K562 (cell line): Measurements from ENCODE around the gene EIF3K. TPM values are rescaled to one million over a fixed set of nuclear protein-coding genes. Genes with fewer than 3 reads are reported as not detected.
A peak's percentile ranks its signal among the peaks of the same experiment; 100 is the strongest.

Source experiments
- MYNN ChIP-seq, 2 experiments: sonication (generic); formaldehyde crosslinking in 1 of 2; IDR thresholded peaks; 2 replicates each; pipeline versions ENCODE4 v1.5.0 to v1.6.1; 2016 to 2020; ENCODE audit warnings: antibody characterized with exemption in 1 of 2, missing genetic modification reagents in 1 of 2
- NFIX ChIP-seq: fragments of 250-450 bp; sonication (Bioruptor Pico); IDR thresholded peaks from 2 replicates; pipeline ENCODE4 v1.4.0; 2020; ENCODE audit warnings: low read depth, mild to moderate bottlenecking, moderate library complexity
- TAL1 ChIP-seq: fragments of 450-650 bp; IDR thresholded peaks from 2 replicates; pipeline ENCODE4 v1.6.1; 2016; ENCODE audit warnings: mild to moderate bottlenecking
- USF1 ChIP-seq: sonication (generic); formaldehyde crosslinking; IDR thresholded peaks from 2 replicates; pipeline ENCODE4 v1.9.0; 2022; ENCODE audit warnings: mild to moderate bottlenecking, missing genetic modification reagents
- ZNF318 ChIP-seq, 2 experiments: fragments of 450-650 bp; IDR thresholded peaks; 2 replicates each; pipeline ENCODE4 v1.6.1; 2016; ENCODE audit warnings: mild to moderate bottlenecking in 2 of 2, borderline replicate concordance in 1 of 2, low read depth in 1 of 2, moderate library complexity in 1 of 2
- ZNF551 ChIP-seq: fragments of 250-450 bp; sonication (Bioruptor Pico); IDR thresholded peaks from 2 replicates; pipeline ENCODE4 v1.5.0; 2021; ENCODE audit warnings: mild to moderate bottlenecking, moderate library complexity
- ZNF780A ChIP-seq: fragments of 250-450 bp; sonication (Bioruptor Pico); IDR thresholded peaks from 2 replicates; pipeline ENCODE4 v1.5.0; 2021; ENCODE audit warnings: mild to moderate bottlenecking
- polyA plus RNA-seq, 8 experiments: library from polyadenylated mRNA; depleted of rRNA in 4 of 8; stranded (reverse) in 5 of 8; unstranded in 3 of 8; fragments of >200 nt; fragmentation: Nextera tagmentation in 2 of 8; fragmentation: Illumina TruSeq in 1 of 8; extraction: Ambion mirVana in 2 of 8; extraction: Trizol in 1 of 8; gene quantifications; 2 replicates each; pipeline versions ENCODE4 v1.2.1 to v1.2.3, GENCODE V29; 2011 to 2014; ENCODE audit warnings: inconsistent platforms in 1 of 8, missing spikeins in 1 of 8
- total RNA-seq, 7 experiments: library from RNA; depleted of rRNA in 6 of 7; stranded (reverse); fragments of >200 nt in 6 of 7; fragmentation: Illumina TruSeq in 2 of 7; extraction: Trizol in 2 of 7; gene quantifications; 2 replicates each; pipeline versions ENCODE4 v1.2.1 to v1.2.3, GENCODE V29; 2011 to 2021; ENCODE audit warnings: low replicate concordance in 1 of 7
- TF ChIP-seq, protein P1 (sequence below), 2 experiments: fragments of 450-650 bp in 1 of 2; sonication (generic) in 1 of 2; formaldehyde crosslinking in 1 of 2; IDR thresholded peaks; 2 replicates each; pipeline versions ENCODE4 v1.7.1 to v1.9.0; 2016 to 2022; ENCODE audit warnings: inconsistent platforms in 1 of 2, mild to moderate bottlenecking in 1 of 2, missing genetic modification reagents in 1 of 2

The EIF3K gene
- total and polyA plus RNA-seq, 9 of the 15 experiments (the other 6 are each of a cell fraction or from before 2014, with no cell fraction given), result 387 to 1,827 (median 733) TPM

DNA sequence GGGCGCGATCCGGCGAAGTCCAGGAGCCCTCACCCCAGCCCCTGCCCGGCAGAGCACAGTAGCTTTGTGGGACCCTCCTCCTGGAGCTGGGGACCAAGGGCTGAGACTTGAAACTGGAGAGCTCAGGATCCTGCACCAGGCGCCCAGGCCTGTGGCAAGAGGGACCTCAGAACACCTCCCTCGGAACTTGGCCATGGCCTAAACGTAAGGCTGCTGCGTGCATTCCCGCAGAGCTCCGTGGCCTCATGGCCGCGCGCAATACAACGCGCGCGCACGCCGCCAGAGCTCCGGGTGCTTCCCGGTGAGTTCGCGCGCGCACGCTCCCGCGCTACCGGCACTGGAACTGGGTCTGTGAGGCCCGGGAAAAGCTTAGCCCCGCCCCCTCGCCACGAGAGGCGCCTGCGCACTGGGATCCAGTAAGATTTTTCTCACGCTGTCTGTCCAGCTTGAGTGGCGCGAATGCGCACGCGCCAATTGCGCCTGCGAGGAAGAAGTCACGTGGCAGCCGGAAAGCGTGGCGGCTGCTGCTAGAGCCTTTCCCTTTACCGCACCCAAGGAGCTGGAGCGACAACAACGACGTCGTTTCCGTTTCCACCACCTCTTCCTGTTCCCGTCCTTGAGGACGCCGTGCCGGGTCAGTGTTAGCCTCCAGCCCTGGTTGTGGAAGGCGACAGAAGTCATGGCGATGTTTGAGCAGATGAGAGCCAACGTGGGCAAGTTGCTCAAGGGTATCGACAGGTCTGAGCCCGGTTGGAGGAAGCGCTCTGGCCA lies at the start of gene EIF3K (continued):
- TF ChIP-seq, protein P1, sequence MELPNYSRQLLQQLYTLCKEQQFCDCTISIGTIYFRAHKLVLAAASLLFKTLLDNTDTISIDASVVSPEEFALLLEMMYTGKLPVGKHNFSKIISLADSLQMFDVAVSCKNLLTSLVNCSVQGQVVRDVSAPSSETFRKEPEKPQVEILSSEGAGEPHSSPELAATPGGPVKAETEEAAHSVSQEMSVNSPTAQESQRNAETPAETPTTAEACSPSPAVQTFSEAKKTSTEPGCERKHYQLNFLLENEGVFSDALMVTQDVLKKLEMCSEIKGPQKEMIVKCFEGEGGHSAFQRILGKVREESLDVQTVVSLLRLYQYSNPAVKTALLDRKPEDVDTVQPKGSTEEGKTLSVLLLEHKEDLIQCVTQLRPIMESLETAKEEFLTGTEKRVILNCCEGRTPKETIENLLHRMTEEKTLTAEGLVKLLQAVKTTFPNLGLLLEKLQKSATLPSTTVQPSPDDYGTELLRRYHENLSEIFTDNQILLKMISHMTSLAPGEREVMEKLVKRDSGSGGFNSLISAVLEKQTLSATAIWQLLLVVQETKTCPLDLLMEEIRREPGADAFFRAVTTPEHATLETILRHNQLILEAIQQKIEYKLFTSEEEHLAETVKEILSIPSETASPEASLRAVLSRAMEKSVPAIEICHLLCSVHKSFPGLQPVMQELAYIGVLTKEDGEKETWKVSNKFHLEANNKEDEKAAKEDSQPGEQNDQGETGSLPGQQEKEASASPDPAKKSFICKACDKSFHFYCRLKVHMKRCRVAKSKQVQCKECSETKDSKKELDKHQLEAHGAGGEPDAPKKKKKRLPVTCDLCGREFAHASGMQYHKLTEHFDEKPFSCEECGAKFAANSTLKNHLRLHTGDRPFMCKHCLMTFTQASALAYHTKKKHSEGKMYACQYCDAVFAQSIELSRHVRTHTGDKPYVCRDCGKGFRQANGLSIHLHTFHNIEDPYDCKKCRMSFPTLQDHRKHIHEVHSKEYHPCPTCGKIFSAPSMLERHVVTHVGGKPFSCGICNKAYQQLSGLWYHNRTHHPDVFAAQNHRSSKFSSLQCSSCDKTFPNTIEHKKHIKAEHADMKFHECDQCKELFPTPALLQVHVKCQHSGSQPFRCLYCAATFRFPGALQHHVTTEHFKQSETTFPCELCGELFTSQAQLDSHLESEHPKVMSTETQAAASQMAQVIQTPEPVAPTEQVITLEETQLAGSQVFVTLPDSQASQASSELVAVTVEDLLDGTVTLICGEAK (IDR thresholded peaks at IDR 0.05), result peak; percentile 95
- TF ChIP-seq, protein P1 (CRISPR knock-in tag; IDR thresholded peaks at IDR 0.05), result no peak
- TF ChIP-seq USF1, result peak; percentile 99
- no peak for TF ChIP-seq ZNF551 (CRISPR knock-in tag)
- no peak for TF ChIP-seq TAL1
- no peak for TF ChIP-seq NFIX (CRISPR knock-in tag)
- no peak for TF ChIP-seq ZNF318 (IDR thresholded peaks at IDR 0.05; ENCODE audit: borderline replicate concordance in 1 of 2, low read depth in 1 of 2)
- TF ChIP-seq ZNF780A (CRISPR knock-in tag), result no peak
- TF ChIP-seq MYNN (IDR thresholded peaks at IDR 0.05), result no peak
- TF ChIP-seq MYNN (CRISPR knock-in tag; IDR thresholded peaks at IDR 0.05), result no peak
